ENCODE data around the gene CARMIL3. TPM values are rescaled to one million over a fixed set of nuclear protein-coding genes. Genes with fewer than 3 reads are reported as not detected.
A peak's percentile ranks its signal among the peaks of the same experiment; 100 is the strongest.

CARMIL3 gene
- total RNA-seq, 1 donor from 2014 or later = 1.5 TPM

DNA sequence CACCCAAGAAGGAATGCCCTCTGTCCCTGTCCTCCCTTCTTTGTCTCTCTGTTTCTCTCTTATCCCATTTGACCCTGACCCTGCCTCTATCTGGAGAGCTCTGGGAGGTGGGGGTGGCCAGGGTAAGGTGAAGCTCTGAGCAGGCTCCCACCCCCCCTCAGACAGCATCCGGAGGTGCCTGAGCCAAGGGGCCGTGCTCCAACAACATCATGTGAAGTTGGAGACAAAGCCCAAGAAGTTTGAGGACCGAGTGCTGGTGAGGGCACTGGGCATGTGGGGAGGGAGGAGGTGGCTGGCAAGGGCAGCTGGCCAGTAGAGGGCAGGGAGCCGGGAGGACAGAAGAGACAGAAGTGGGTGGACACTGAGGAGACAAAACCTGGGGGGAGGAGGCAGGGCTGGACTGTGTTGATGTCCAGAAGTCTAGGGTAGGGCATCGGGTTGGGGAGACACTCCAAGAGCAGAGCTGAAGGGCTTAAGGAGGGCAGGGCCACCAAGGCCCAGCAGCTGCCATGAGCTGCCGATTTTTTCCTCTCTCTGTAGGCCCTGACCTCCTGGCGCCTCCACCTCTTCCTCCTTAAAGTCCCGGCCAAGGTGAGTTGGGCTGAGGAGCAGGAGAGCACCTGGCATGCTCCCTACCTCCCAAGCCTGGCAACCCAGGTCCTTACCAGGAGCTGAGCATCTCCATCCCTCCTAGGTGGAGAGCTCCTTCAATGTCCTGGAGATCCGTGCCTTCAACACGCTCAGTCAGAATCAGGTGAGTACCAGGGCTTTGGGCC, 1.9 kb downstream of the CARMIL3 start:
- Mint-ChIP-seq H3K27me3 (peaks cover 14% of the 10 kb centered on the region), H3K9me3 (no peaks in the 10 kb centered on the region), H3K36me3 (ENCODE audit: low read depth) (no peaks in the 10 kb centered on the region), H3K27ac (peak overlapping the region; percentile 29), H3K4me1 (peaks cover 23% of the 10 kb centered on the region), H3K4me3 (peak overlapping the region; percentile 76)
- intact Hi-C loops (cut with micrococcal nuclease) = loop anchor here (1.0 to 2.0 kb wide), 4 partner anchors 18 to 65 kb away; partner anchors contain the start of genes CPNE6, DCAF11, DHRS4L2 and NRL
- no peak for DNase-seq

DNA sequence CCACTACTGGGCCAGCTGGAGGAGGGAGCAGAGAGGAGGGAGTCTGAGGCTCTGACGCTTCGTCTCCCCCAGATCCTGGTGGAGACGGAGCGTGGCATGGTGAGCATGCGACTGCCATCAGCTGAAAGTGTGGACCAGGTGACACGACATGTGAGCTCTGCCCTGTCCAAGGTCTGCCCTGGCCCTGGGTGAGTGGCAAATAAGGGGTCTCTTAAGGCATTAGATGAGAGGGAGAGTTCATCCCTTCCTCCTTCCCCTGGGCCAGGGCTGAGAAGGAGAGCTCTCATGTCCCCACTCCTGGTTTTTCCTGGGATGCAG, 2.5 kb downstream of the CARMIL3 start:
- H3K4me3 Mint-ChIP-seq = no peak overlapping the region
- no peak for DNase-seq
- intact Hi-C loops (cut with micrococcal nuclease) = no loop called here
- peaks cover 12% of the 10 kb centered on the region for H3K27me3 Mint-ChIP-seq
- no peak overlapping the region for H3K27ac Mint-ChIP-seq
- H3K36me3 Mint-ChIP-seq (ENCODE audit: low read depth) = no peaks in the 10 kb centered on the region
- H3K4me1 Mint-ChIP-seq = peaks cover 25% of the 10 kb centered on the region
- H3K9me3 Mint-ChIP-seq = no peaks in the 10 kb centered on the region

DNA sequence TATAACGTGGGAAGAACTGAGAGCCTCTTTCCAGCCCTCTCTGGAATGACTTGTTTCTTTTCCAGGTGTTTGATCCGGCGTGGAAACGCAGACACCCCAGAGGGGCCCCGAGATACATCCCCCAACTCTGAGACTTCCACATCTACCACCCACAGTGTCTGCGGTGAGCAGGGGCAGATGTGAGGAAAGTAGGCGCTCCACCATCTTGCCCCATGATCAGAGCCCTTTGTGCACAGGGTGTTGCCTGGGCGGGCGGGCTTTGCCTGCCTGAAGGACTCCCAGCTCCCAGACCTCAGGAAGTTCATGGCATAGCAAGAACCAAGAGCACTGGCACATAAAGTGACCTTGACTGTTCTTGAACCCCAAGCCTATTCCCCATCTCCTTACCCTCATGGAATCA, 2.8 kb downstream of the CARMIL3 start:
- Mint-ChIP-seq H3K27ac (no peak overlapping the region), H3K4me1 (peaks cover 25% of the 10 kb centered on the region), H3K4me3 (no peak overlapping the region), H3K9me3 (no peaks in the 10 kb centered on the region), H3K36me3 (ENCODE audit: low read depth) (no peaks in the 10 kb centered on the region), H3K27me3 (peaks cover 12% of the 10 kb centered on the region)
- intact Hi-C loops (cut with micrococcal nuclease) = loop anchor here (5.0 kb wide), 1 partner anchor 108 kb away; the partner anchor contains the start of gene IRF9
- DNase-seq = no peak

DNA sequence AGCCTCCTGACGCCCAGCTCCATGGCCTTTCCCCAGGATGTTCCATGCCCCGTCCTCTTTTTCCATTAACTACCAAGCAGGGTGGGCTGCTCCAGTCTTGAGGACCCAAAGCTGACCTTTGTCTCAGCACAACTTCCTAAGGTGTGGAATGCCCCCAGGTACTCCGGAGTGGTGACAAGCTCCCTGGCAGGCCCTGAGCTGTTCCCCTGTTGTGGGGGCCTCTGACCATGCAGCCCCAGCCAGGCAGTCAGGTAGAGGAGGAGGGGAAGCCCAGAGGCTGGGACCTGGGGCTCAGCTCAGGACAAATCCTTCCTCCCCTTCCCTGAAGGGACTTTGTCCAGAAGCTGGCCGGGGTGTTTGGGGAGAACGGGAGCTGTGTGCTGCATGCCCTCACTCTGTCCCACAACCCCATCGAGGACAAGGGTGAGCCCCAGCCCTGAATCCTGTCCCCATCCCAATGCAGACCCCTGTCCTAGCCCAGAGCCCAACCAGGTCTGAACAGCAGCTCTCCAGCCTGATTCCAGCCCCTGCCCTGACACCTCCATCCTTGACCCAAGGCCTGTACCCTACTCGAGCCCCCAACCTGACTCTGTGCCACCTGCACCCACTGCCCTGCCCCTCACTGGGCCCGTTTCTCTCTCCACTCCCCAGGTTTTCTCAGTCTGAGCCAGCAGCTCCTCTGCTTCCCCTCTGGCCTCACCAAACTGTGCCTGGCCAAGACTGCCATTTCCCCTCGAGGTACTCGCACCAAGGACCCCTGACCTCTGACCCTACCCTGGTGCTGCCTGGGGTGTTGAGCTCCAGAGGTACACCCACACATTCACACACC, 4.4 kb downstream of the CARMIL3 start:
- no peak for DNase-seq
- intact Hi-C loops (cut with micrococcal nuclease) = loop anchor here (5.0 kb wide), 1 partner anchor 106 kb away; the partner anchor contains the start of gene IRF9
- H3K27me3 Mint-ChIP-seq = peaks cover 4% of the 10 kb centered on the region
- H3K4me1 Mint-ChIP-seq = peaks cover 23% of the 10 kb centered on the region
- H3K9me3 Mint-ChIP-seq = no peaks in the 10 kb centered on the region
- H3K27ac Mint-ChIP-seq = no peak overlapping the region
- H3K4me3 Mint-ChIP-seq = no peak overlapping the region
- H3K36me3 Mint-ChIP-seq (ENCODE audit: low read depth) = no peaks in the 10 kb centered on the region

DNA sequence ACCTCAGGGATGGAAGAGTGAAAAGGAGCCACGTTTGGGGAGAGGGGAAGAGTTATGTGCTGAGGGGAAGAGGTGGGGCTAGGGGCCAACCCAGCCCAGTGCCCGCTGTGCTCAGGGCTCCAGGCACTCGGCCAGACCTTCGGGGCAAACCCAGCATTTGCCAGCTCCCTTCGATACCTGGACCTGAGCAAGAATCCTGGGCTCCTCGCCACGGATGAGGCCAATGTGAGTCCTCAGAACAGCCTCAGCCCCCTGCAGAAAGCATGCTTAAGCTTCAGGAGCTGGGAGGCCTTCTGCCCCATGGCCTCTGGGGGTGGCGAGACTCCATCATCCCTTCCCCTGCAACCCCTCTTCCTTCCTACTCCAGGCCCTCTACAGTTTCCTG, 5.0 kb downstream of the CARMIL3 start:
- Mint-ChIP-seq H3K27ac (no peak overlapping the region), H3K27me3 (peaks cover 3% of the 10 kb centered on the region), H3K36me3 (ENCODE audit: low read depth) (no peaks in the 10 kb centered on the region), H3K4me3 (no peak overlapping the region), H3K4me1 (peaks cover 21% of the 10 kb centered on the region), H3K9me3 (no peaks in the 10 kb centered on the region)
- DNase-seq = no peak
- intact Hi-C loops (cut with micrococcal nuclease) = loop anchor here (5.0 kb wide), 1 partner anchor 106 kb away; the partner anchor contains the start of gene IRF9

DNA sequence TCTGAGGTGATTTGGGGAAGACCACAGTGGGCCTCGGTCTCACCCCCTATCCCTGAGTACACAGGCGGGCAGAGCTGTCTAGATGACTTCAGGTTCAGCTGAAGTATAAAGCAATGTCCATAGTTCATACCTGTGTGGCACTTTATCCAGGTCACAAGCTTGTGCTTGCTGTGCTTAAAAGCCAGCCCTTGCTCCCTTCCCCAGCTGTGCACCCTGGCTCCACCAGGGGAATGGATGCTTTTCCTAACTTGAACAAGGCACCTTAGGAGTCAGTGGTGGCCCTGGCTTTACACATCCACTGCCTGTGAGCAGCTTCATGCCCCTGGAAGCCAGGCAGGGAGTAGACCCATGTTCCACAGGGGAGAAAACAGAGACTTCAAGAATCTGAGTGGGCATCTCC, 5.5 kb downstream of the CARMIL3 start:
- intact Hi-C loops (cut with micrococcal nuclease) = loop anchor here (5.0 kb wide), 1 partner anchor 105 kb away; the partner anchor contains the start of gene IRF9
- Mint-ChIP-seq H3K4me3 (no peak overlapping the region), H3K9me3 (no peaks in the 10 kb centered on the region), H3K27me3 (peaks cover 3% of the 10 kb centered on the region), H3K4me1 (peaks cover 21% of the 10 kb centered on the region), H3K27ac (no peak overlapping the region), H3K36me3 (ENCODE audit: low read depth) (no peaks in the 10 kb centered on the region)
- no peak for DNase-seq

DNA sequence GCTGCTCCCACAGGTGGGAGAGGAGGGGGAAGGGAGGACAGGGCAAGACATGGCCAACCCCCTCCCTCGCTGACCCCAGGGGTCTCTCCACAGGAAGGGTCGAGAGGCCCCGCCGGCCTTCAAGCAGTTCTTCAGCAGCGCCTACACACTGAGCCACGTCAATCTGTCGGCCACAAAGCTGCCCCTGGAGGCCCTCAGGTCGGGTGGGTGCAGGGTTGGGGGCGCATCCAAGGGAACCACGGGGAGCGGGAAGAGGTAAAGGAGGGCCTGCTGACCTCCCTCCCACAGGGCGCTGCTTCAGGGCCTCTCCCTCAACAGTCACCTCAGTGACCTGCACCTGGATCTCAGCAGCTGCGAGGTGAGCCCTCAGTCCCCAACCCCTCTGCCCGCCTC, 6.1 kb downstream of the CARMIL3 start:
- Mint-ChIP-seq H3K4me3 (no peak overlapping the region), H3K27me3 (peaks cover 2% of the 10 kb centered on the region), H3K9me3 (no peaks in the 10 kb centered on the region), H3K4me1 (peaks cover 17% of the 10 kb centered on the region), H3K27ac (no peak overlapping the region), H3K36me3 (ENCODE audit: low read depth) (no peaks in the 10 kb centered on the region)
- intact Hi-C loops (cut with micrococcal nuclease) = loop anchor here (1.0 to 5.0 kb wide), 3 partner anchors 32 to 104 kb away; partner anchors contain the start of gene IRF9
- no peak for DNase-seq

DNA sequence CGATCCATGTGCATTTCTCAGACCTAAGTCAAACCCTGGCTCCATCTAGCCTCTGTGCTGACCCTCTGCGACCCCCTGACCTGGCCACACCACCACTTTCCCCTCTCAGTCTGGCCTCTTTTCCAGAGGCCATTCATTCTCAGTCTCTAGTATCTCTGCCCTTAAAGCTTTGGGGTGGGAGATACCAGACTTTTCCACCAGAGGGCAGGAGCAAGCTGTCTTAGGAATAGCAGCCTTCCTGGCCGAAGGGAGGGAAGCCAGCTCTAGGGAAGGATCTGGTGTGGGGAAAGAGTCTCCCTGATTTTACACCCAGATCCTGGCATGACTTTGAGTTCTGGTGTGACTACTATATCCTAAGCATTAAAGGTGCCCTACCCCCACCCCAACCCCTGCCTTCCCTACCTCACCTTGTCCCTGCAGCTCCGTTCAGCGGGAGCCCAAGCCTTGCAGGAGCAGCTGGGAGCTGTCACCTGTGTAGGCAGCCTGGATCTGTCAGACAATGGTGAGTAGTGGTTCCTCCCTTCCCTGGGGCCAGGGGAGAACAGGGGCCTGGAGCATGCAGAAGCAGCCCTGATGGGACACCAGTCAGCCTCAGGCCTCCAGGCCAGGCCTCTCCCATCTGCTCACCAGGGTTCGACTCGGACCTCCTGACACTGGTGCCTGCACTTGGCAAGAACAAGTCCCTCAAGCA, 6.6 kb downstream of the CARMIL3 start:
- H3K9me3 Mint-ChIP-seq = no peaks in the 10 kb centered on the region
- no peaks in the 10 kb centered on the region for H3K36me3 Mint-ChIP-seq (ENCODE audit: low read depth)
- H3K27me3 Mint-ChIP-seq = no peaks in the 10 kb centered on the region
- DNase-seq = peak; percentile 89
- intact Hi-C loops (cut with micrococcal nuclease) = loop anchor here (1.0 to 5.0 kb wide), 3 partner anchors 32 to 104 kb away; partner anchors contain the start of gene IRF9
- no peak overlapping the region for H3K27ac Mint-ChIP-seq
- H3K4me3 Mint-ChIP-seq = no peak overlapping the region
- H3K4me1 Mint-ChIP-seq = peaks cover 11% of the 10 kb centered on the region

DNA sequence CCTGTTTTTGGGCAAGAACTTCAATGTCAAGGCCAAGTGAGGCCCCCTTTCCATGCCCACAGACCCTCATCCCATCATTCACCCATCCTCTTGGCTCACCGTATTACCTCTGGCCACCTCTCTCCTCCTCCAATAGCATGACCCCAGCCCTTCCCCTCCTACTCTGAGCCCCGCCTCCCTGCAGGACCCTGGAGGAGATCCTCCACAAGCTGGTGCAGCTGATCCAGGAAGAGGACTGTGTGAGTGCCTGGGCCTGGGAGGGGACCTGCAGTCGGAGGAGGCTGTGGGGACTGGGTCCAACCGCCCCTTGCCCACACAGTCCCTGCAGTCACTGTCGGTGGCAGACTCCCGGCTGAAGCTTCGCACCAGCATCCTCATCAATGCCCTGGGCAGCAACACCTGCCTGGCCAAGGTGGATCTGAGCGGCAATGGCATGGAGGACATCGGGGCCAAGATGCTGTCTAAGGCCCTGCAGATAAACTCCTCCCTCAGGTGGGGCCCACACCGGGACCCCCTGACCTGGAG, 7.2 kb downstream of the CARMIL3 start:
- intact Hi-C loops (cut with micrococcal nuclease) = loop anchor here (1.0 to 5.0 kb wide), 3 partner anchors 31 to 103 kb away; partner anchors contain the start of gene IRF9
- Mint-ChIP-seq H3K27me3 (no peaks in the 10 kb centered on the region), H3K36me3 (ENCODE audit: low read depth) (no peaks in the 10 kb centered on the region), H3K4me1 (peaks cover 7% of the 10 kb centered on the region), H3K27ac (no peak overlapping the region), H3K4me3 (no peak overlapping the region), H3K9me3 (no peaks in the 10 kb centered on the region)
- DNase-seq = no peak

DNA sequence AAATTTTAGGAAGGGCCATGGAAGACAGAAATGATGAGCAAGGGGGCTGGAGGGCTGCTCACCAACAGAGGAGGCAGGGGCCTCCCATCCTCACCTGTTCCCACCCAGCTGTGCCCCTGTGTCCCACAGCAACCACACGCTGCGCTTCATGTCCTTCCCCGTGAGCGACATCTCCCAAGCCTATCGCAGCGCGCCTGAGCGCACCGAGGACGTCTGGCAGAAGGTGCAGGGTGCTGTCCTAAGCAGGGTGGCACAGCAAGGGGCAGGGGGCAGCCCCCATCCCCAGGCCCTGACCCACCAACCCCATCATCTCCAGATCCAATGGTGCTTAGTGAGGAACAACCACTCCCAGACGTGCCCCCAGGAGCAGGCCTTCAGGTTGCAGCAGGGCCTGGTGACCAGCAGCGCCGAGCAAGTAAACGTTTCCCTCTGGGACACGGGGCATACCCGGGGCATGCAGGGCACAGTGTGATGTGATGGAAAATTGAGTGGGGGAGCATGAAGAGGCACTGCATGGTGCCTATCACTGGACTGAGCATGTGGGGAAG, 8.1 kb downstream of the CARMIL3 start:
- no peaks in the 10 kb centered on the region for H3K36me3 Mint-ChIP-seq (ENCODE audit: low read depth)
- intact Hi-C loops (cut with micrococcal nuclease) = loop anchor here (5.0 kb wide), 1 partner anchor 102 kb away; the partner anchor contains the start of gene IRF9
- no peak overlapping the region for H3K4me3 Mint-ChIP-seq
- no peak for DNase-seq
- peaks cover 7% of the 10 kb centered on the region for H3K4me1 Mint-ChIP-seq
- H3K27me3 Mint-ChIP-seq = no peaks in the 10 kb centered on the region
- H3K9me3 Mint-ChIP-seq = no peaks in the 10 kb centered on the region
- H3K27ac Mint-ChIP-seq = no peak overlapping the region

DNA sequence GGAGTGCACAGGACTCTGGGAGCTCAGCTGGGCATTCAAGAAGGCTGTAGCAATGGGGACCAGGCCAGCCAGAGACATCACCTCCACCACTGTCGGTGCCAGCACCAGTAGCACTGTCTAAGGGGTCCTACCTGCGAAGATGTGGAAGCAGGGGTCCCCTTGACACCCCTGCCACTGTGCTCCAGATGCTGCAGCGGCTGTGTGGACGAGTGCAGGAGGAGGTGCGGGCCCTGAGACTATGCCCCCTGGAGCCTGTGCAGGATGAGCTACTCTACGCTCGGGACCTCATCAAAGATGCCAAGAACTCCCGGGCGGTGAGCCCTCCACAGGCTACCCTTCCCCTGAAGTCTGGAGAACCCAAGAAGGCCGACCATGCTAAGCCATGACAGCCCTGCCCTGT, 8.6 kb downstream of the CARMIL3 start:
- H3K36me3 Mint-ChIP-seq (ENCODE audit: low read depth) = no peaks in the 10 kb centered on the region
- H3K4me1 Mint-ChIP-seq = peaks cover 7% of the 10 kb centered on the region
- no peak for DNase-seq
- H3K9me3 Mint-ChIP-seq = no peaks in the 10 kb centered on the region
- no peak overlapping the region for H3K27ac Mint-ChIP-seq
- no peak overlapping the region for H3K4me3 Mint-ChIP-seq
- intact Hi-C loops (cut with micrococcal nuclease) = no loop called here
- H3K27me3 Mint-ChIP-seq = no peaks in the 10 kb centered on the region

DNA sequence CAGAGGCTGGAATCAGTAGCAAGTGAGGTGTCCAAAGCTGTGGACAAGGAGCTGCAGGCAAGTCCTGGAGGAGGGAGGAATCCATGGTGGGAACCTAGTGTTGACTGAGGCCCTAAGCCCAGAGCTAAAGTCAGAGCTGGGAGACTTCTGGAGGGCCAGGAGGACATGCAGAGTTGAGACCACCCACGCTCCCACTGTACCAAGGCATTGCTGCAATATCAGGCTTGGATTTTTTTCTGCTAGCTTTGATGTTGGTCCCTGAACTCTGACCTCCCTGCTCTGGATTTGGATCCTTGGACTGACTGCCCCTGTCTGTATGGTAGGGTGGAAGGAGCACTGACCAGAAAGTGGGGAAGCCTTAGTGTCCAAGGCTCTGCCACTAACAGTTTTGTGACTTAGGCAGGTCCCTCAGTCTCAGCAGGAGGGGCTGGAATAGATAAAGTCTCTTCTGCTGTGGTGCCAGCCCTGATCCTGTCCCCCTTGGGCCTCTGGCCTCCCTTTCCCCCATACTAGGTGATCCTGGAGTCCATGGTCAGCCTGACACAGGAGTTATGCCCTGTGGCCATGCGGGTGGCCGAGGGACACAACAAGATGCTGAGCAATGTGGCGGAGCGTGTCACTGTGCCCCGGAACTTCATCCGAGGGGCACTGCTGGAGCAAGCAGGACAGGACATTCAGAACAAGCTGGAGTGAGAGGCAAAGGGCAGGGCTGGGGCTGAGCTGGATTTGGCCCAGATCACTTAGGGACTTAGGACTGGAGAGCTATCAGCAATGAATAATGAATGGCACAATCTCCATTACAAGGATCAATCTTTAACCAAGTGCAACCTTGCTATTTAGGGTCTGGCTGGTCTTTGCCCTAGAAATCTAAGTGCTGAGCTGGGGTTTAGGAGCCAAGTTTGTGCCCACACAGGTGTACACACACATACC, 9.4 kb downstream of the CARMIL3 start:
- H3K4me3 Mint-ChIP-seq = no peak overlapping the region
- H3K27ac Mint-ChIP-seq = no peak overlapping the region
- H3K4me1 Mint-ChIP-seq = peaks cover 7% of the 10 kb centered on the region
- no peaks in the 10 kb centered on the region for H3K36me3 Mint-ChIP-seq (ENCODE audit: low read depth)
- H3K27me3 Mint-ChIP-seq = no peaks in the 10 kb centered on the region
- no peaks in the 10 kb centered on the region for H3K9me3 Mint-ChIP-seq
- DNase-seq = no peak
- intact Hi-C loops (cut with micrococcal nuclease) = no loop called here

All from activated CD4-positive, alpha-beta T cell treated with anti-CD3 and anti-CD28 coated beads, Interleukin-2, amount 10 ng/mL, durations not matched to agents 24 days and 14 days (primary cell).